Heart left ventricle (tissue), 16 donors: Measurements from ENCODE around the gene SRSF8. TPM values are rescaled to one million over a fixed set of nuclear protein-coding genes. Genes with fewer than 3 reads are reported as not detected.
A peak's percentile ranks its signal among the peaks of the same experiment; 100 is the strongest.

Experiments
- ATAC-seq, 4 donors: fragments of 200-7000 bp; cut with Tn5 transposase; one replicate each; pipeline ENCODE4 v1.9.1; 2020 to 2022; ENCODE audit warnings: moderate library complexity in 4 of 4, mild to moderate bottlenecking in 3 of 4, moderate number of reproducible peaks in 1 of 4
- DNase-seq, 5 donors: peaks; one replicate each; pipeline ENCODE4 v3.0.0-alpha.2; 2020
- H3K27ac ChIP-seq, 12 donors: fragments of 200-600 bp; sonication (generic) in 4 of 12; one replicate each; pipeline versions ENCODE4 v1.5.0 to v1.8.0; 2016 to 2022; ENCODE audit warnings: mild to moderate bottlenecking in 2 of 12
- H3K27me3 ChIP-seq, 9 donors: fragments of 200-600 bp; sonication (generic) in 2 of 9; one replicate each; pipeline versions ENCODE4 v1.5.1 to v1.8.0; 2016 to 2022; ENCODE audit warnings: mild to moderate bottlenecking in 3 of 9
- H3K36me3 ChIP-seq, 9 donors: fragments of 200-600 bp; sonication (generic) in 2 of 9; one replicate each; pipeline versions ENCODE4 v1.5.0 to v1.8.0; 2018 to 2022; ENCODE audit warnings: mild to moderate bottlenecking in 2 of 9
- H3K4me1 ChIP-seq, 12 donors: fragments of 200-600 bp; sonication (generic) in 4 of 12; one replicate each; pipeline versions ENCODE4 v1.5.0 to v1.8.0; 2016 to 2022; ENCODE audit warnings: mild to moderate bottlenecking in 3 of 12
- H3K4me3 ChIP-seq, 12 donors: fragments of 200-600 bp; sonication (generic) in 4 of 12; one replicate each; pipeline versions ENCODE4 v1.5.0 to v1.8.0; 2017 to 2022; ENCODE audit warnings: mild to moderate bottlenecking in 9 of 12, moderate library complexity in 4 of 12
- H3K9me3 ChIP-seq, 12 donors: fragments of 200-600 bp; sonication (generic) in 4 of 12; one replicate each; pipeline versions ENCODE4 v1.5.0 to v1.8.0; 2016 to 2022; ENCODE audit warnings: mild to moderate bottlenecking in 1 of 12
- CTCF ChIP-seq, 12 donors: fragments of 200-600 bp; sonication (generic) in 4 of 12; IDR thresholded peaks; one replicate each; pipeline versions ENCODE4 v1.5.0 to v1.8.0; 2018 to 2022; ENCODE audit warnings: antibody characterized with exemption in 12 of 12, mild to moderate bottlenecking in 5 of 12
- POLR2A ChIP-seq, 2 donors: fragments of 450-650 bp; IDR thresholded peaks; one replicate each; pipeline ENCODE4 v1.6.1; 2017; ENCODE audit warnings: antibody characterized with exemption in 2 of 2, mild to moderate bottlenecking in 2 of 2, moderate library complexity in 2 of 2
- WGBS, 4 donors: extraction: QIAGEN DNeasy Blood & Tissue Kit in 2 of 4; methylation state at CpG; one replicate each; pipeline versions ENCODE4 v1.1.5 to v1.1.7; 2013 to 2018; 5-methylcytosine and 5-hydroxymethylcytosine counted together
- intact Hi-C, 10 donors: fragments of 100-400 bp; cut with DNase I; formaldehyde crosslinking; loops; one replicate each; pipeline versions ENCODE4 v1.11.1 to v1.14.2; 2022
- polyA plus RNA-seq, 2 donors: library from polyadenylated mRNA; stranded (reverse); fragments of 200-250 nt; gene quantifications; one replicate each; pipeline ENCODE4 v1.2.3, GENCODE V29; 2013
- total RNA-seq, 9 donors: library from RNA; depleted of rRNA in 2 of 9; stranded (reverse); fragments of >200 nt in 2 of 9; fragmentation: NEBNext Ultra II Directional in 3 of 9; extraction: Animal tissue kit (Norgen Biotek cat#: 25700) in 3 of 9; gene quantifications; one replicate each; pipeline versions ENCODE4 v1.1.0 to v1.2.4, GENCODE V29; 2016 to 2023
- donor health status: ischemic (EF 13 %, LVEDD 7.1; RV severe dilation, severe dysfunction).
- donor health status: healthy with polysubstance abuse.
- donor health status: DM: no; HTN: yes; CAD: no.
- donor health status: DM: no; HTN: no; CAD: no.
- donor health status: ischemic (EF 25% LVEDD 6.9; RV normal size, moderate dysfunction).
- donor health status: ischemic (EF 25% LVEDD 5.7; RV mildly dilated, moderate dysfunction).
- donor health status: healthy.
- donor health status: DM: yes; HTN: yes; CAD: no.
- donor health status: ischemic (EF 35%, LVEDD 5.7; RV mildly dilated, moderate dysfunction).
- donor health status: nonischemic (EF 11% LVEDD 7.7; RV severe dilation, severe dysfunction).
- donor health status: DM: yes; HTN: yes; CAD: no.
- donor health status: PGD.
- donor health status: ischemic (EF 29% LVEDD 5.4; RV normal size, mild dysfunction).
- donor health status: nonischemic (EF 23%, LVEDD 6.1; RV moderate dilation, normal function).

SRSF8 gene
- total and polyA plus RNA-seq, 11 donors, result 20.0 to 26.5 (median 22.7) TPM

GRCh38 chr11:95074792-95075563 lies 8.3 kb downstream of the SRSF8 start:
- TF ChIP-seq POLR2A (IDR thresholded peaks at IDR 0.05), result no peak
- TF ChIP-seq CTCF (IDR thresholded peaks at IDR 0.05), result no peak
- Histone ChIP-seq H3K9me3 (no peaks in the 10 kb centered on the region), H3K27me3 (no peaks in the 10 kb centered on the region), H3K27ac (peak overlapping the region in 7 of 12 donors; percentile 2 to 56 (median 20)), H3K4me3 (no peak overlapping the region), H3K4me1 (peaks cover 0 to 32% (median 12%) of the 10 kb centered on the region in 12 donors), H3K36me3 (peaks cover 0 to 8% (median 0%) of the 10 kb centered on the region in 9 donors)
- peak; percentile 75 to 88 (median 82) for DNase-seq
- 24 to 33% (median 28%) methylated on average over 8 of the region's 8 CpGs for WGBS, 4 donors
- intact Hi-C loops, result loop anchor here in 4 of 10 donors (2.0 to 10.0 kb wide), 4 partner anchors 14 to 692 kb away; partner anchors contain the start of gene ENDOD1 (in 1 of the 4)
- ATAC-seq, result peak; percentile 95 to 98 (median 96)

GRCh38 chr11:95076416-95076815 lies 9.7 kb downstream of the SRSF8 start:
- ATAC-seq, result no peak
- H3K4me1 ChIP-seq, result peaks cover 0 to 40% (median 13%) of the 10 kb centered on the region in 12 donors
- H3K4me3 ChIP-seq, result no peak overlapping the region
- TF ChIP-seq CTCF (IDR thresholded peaks at IDR 0.05), result no peak
- DNase-seq, result no peak
- H3K9me3 ChIP-seq, result no peaks in the 10 kb centered on the region
- H3K27me3 ChIP-seq, result no peaks in the 10 kb centered on the region
- 49 to 63% (median 55%) methylated on average over 1 of the region's 1 CpG for WGBS, 4 donors
- peak overlapping the region in 1 of 12 donors; percentile 11 for H3K27ac ChIP-seq
- peaks cover 0 to 5% (median 0%) of the 10 kb centered on the region in 9 donors for H3K36me3 ChIP-seq
- intact Hi-C loops, result loop anchor here in 1 of 10 donors (10.0 kb wide), 1 partner anchor 688 kb away; no protein-coding TSS in a partner anchor

- ATAC-seq (no peak), DNase-seq (no peak)
- H3K4me3 ChIP-seq, result no peak overlapping the region
- H3K36me3 ChIP-seq, result no peaks in the 10 kb centered on the region
- H3K9me3 ChIP-seq, result no peaks in the 10 kb centered on the region
- H3K27ac ChIP-seq, result no peak overlapping the region
- intact Hi-C loops, result loop anchor here in 1 of 10 donors (10.0 kb wide), 1 partner anchor 688 kb away; no protein-coding TSS in a partner anchor
- peaks cover 0 to 46% (median 15%) of the 10 kb centered on the region in 12 donors for H3K4me1 ChIP-seq
- no peaks in the 10 kb centered on the region for H3K27me3 ChIP-seq
- TF ChIP-seq CTCF (IDR thresholded peaks at IDR 0.05) (no peak), POLR2A (IDR thresholded peaks at IDR 0.05) (no peak)
Measured at GRCh38 chr11:95076981-95077380, 10.3 kb downstream of the SRSF8 start.

- H3K9me3 ChIP-seq, result no peaks in the 10 kb centered on the region
- no peak for TF ChIP-seq CTCF (IDR thresholded peaks at IDR 0.05)
- peaks cover 0 to 50% (median 15%) of the 10 kb centered on the region in 12 donors for H3K4me1 ChIP-seq
- H3K4me3 ChIP-seq, result no peak overlapping the region
- H3K36me3 ChIP-seq, result no peaks in the 10 kb centered on the region
- intact Hi-C loops, result loop anchor here in 1 of 10 donors (10.0 kb wide), 1 partner anchor 686 kb away; no protein-coding TSS in a partner anchor
- no peaks in the 10 kb centered on the region for H3K27me3 ChIP-seq
- H3K27ac ChIP-seq, result no peak overlapping the region
- ATAC-seq (no peak), DNase-seq (no peak)
- 86 to 91% (median 88%) methylated on average over 1 of the region's 1 CpG for WGBS, 4 donors
Measured at GRCh38 chr11:95078526-95078925, 11.8 kb downstream of the SRSF8 start.
